GM19395 (cell line): Measurements from ENCODE around the gene ZSCAN10.

Experiments used
- ATAC-seq: cut with Tn5 transposase; IDR thresholded peaks from one replicate; pipeline ENCODE4 v1.9.1; 2021; ENCODE audit warnings: mild to moderate bottlenecking, moderate library complexity; ENCODE audit not compliant: unreplicated experiment

The ZSCAN10 gene

DNA sequence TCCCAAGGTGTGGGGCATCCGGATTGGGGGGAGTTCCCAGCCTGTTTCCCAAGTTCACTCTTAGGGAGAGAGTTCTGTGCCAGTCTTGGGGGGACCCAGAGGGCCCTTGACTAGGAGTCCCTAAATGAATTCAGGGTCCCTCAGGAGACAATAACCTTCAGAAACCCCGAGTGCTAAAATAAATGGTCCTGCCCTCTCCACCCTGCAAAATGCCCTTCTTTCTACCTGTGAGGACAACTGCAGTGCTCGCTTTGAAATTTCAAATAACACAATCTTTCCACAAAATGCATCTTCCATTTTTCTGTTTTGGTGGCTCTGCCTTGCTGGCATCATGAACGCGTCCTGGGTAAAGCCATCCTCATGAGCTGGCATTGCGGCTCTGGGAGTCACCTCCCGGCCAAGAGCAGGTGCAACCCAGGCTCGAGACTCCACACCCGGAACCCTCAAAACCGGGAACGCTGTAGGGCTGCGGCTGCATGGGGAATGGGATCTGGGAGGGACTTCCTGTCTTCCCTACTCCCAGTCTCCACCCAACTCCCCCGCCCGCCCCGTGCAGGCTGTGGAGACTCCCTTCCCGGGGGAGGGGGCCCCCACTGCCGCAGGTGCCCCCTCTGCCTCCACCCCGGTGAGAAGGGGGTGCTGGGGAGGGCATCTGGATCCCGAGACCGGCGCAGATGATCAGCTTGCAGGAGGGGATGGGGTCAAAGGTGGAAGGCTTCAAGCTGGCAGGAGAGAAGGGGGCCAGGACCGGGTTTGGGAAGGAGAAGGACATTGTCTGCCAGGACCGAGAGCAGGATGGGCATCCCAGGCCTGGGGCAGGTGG lies 13.2 kb upstream of the ZSCAN10 start, which contains the start of gene ZNF205:
Gene ZNF205, plus strand, starts transcription at position 529 of the 823 bp plus-strand sequence. CDS start 845 bp downstream, outside the sequence.
- no peak for ATAC-seq

DNA sequence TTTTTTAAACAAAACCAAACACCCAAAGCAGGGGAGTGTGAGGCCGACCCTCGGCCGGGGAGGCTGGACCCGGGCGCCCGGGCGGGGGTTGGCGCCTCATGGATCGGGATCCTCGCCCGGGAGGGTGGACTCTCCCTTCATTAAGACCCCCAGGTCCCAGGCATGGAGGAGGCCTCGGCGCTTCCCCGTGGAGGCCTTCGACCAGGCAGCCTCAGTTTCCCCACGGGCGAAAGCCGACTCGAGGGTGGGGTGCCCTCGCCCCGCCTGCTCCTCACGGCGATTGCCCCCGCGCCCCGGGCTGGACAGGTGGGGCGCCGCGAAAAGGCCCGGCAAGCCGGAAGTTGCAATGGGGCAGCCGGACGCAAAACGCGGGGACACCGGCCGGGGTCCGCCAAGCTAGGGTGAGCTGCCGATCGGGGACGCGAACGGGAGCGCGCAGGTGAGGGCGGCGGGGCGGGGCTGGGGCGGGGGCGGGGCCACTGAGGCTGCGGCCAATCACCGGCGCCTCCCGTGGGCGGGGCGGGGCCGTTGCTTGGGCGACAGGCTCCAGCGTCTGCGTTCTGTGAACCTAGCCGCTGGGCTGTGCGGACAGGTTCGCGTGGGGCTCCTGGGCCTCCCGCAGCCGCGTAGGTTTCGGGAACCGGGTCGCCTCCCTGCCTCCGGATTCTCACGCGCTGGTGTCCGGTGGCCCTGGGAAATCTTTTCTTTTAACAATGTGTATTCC lies 7.3 kb upstream of the ZSCAN10 start:
- peak; percentile 69 for ATAC-seq

DNA sequence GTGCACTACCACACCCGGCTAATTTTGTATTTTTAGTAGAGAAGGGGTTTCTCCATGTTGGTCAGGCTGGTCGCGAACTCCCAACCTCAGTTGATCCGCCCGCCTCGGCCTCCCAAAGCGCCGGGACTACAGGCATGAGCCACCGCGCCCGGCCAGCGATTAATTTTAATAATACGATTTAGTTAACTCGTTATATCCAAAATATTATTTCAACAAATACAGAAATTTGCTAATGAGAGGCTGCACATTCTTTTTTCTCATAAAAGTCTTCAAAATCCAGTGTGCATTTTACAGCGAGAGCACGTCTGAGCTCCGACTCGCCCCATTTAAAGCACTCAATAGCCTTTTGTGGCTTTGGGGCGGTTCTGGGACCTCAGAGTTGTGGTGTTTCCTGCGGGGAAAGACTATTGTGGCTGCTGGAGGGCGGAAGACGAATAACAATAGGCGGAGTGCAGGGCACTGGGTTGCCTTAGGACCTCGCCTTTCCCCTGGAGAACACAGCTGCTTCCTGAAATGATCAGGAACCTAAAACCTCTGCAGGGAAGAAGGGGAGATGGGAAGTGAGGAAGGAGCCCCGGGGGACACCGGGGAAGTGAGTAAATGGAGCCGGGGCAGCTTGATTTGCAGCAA lies 2.9 kb upstream of the ZSCAN10 start:
- ATAC-seq = no peak

DNA sequence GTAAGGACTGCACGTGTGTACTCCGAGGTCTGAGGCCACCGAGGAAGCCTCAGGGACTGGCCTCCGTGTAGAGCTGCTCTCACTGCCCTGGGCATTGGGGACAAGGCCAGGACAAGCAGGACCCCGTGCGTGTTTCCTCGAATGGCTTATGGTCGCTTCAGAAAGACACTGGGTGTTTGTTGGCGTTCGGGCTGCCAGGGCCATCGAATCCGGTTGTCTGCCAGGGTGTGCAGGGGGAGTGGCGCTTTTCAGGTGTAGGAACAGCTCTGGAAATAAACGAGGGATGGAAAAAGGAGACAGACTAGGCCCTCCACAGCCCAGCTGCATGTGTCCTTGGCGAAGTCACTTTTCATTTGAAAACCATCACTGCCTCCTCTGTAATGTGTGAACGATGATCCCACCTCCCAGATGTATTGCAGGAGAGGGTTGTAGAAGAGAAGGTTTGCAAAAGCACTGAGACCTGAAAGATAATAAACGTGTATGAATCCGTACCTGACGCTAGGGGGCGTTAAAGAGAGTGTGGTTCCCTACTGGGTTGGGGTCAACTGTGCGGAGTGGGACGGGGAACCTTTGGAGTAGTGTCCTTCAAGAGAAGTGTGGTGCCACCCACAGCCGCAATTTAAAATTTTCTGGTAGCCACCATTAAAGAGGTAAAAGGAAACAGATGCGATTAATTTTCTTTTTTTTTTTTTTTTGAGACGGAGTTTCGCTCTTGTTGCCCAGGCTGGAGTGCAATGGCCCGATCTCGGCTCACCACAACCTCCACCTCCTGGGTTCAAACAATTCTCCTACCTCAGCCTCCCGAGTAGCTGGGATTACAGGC lies 2.1 kb upstream of the ZSCAN10 start:
- no peak for ATAC-seq

DNA sequence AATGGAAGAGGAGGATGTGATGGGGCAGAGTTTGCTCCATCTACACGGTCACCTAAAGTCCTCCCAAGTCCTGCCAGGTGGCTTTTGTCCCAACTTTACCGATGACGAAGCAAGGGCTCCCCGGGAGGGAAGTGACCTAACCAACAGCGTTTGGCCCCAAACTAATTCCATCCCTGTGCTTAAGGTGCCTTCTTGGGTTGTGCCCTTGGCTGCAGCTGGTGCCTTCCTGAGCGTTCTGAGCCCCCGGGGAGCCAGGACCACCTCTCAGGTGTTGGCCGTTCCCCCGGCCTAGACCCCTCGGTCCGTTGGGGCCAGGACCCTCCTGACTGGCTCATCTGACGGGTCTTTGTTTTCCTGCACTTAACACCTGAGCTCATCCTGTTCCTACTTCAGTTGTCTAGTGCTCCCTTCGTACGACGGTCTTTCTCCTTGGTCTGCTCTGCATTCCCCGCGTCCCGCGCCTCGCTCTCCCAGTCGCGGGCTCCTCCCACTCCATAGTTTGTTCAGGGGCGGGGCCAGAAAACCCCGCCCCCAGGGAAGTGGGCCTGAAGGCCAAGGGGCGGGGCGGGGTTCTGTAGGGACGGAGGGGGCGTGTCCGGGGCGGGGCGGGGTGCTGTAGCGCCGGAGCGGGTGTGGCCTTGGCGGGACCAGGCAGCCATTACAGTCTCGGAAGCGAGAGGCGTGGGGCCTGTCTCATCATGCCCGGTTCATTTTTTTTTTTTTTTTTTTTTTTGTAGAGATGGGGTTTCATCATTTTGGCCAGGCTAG lies 822 bp upstream of the ZSCAN10 start:
- peak; percentile 65 for ATAC-seq

DNA sequence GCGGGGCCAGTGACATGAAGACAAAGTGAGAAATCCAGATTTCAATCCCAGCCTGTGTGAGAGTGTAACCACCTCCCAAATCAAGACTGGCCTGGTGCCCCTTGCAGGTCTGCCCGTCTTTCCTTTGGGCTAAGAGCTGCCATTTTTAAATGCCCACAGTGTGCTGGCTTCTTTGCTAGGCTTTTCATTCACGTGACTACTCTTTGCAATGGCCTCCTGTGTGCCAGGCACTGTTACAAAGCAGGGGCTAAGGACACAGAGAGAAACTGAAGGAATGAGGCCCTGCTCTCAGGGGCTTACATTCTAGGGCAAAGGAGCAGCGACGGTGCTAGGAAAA lies 269 bp upstream of the ZSCAN10 start:
- no peak for ATAC-seq

DNA sequence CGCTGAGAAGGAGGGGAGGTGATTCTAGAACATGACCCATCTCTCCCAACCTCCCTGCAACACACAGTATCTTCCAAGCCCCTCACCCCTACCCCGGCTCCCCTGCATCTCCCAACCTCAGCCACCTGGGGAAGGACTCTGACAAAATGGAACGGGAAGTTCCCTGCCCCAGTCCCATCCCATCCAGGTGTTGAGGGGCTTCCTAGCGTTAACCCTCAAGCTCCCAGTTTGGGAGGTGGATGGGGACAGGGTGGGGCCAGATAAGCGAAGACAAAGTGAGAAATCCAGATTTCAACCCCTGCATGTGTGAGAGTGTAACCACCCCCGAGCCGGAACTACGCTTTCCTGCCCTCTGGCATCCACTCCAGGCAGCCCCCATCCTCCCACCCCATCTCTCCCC lies 1.8 kb downstream of the ZSCAN10 start:
- no peak for ATAC-seq

DNA sequence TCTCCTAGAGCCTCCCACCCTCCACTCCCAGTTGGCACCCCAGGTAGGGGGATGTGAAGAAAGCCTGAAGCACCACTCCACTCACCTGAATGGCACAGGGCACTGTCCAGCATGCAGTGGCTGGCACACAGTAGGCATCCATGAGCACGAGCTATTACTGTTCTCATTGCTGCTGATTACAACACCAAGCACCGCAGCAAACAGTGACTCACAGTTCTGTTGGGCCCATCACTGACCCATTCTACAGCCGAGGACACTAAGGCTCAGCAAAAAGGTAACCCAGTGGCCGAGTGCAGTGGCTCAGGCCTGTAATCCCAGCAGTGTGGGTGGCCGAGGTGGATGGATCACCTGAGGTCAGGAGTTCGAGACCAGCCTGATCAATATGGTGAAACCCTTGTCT lies 2.7 kb downstream of the ZSCAN10 start:
- no peak for ATAC-seq

DNA sequence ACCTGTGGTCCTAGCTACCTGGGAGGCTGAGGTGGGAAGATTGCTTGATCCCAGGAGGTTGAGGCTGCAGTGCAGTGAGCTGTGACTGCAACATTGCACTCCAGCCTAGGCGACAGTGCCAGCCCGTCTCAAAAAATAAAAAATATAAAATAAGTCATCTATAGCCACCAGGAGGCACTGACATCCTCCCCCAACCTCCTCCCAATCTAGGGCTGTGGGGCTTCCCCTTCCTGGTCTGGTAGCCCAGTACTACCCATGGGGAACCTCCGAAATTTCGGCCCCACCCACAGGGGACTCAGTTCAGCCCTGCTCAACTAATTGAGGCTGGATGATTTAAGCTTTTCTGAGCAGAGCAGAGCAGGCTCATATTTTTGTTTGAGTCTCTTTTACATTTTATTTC lies 3.2 kb downstream of the ZSCAN10 start:
- peak; percentile 72 for ATAC-seq

DNA sequence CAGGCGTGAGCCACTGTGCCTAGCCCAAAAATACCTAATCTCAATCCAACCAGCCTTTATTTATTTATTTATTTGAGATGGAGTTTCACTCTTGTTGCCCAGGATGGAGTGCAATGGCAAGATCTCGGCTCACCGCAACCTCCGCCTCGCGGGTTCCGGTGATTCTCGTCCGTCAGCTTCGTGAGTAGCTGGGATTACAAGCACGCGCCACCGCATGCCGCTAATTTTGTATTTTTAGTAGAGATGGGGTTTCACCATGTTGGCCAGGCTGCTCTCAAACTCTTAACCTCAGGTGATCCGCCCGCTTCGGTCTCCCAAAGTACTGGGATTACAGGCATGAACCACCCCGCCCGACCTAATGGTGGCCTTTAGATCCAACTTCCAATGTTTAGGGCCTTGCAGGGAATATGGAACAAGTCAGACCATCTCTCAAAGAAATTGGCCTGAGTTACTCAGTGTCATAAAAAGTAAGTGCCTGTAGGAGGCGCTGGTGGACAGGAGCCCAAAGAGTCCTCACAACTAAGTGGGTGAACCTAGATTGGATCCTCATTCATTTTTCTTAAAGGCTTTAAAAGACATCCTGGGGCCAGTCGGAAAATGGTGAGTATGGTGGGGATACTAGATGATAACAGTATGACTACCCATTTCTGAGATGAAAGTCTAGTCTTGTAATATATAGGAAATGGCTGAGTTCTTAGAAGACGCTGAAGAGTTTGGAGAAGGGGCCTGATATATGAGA lies 4.6 kb downstream of the ZSCAN10 start:
- no peak for ATAC-seq

DNA sequence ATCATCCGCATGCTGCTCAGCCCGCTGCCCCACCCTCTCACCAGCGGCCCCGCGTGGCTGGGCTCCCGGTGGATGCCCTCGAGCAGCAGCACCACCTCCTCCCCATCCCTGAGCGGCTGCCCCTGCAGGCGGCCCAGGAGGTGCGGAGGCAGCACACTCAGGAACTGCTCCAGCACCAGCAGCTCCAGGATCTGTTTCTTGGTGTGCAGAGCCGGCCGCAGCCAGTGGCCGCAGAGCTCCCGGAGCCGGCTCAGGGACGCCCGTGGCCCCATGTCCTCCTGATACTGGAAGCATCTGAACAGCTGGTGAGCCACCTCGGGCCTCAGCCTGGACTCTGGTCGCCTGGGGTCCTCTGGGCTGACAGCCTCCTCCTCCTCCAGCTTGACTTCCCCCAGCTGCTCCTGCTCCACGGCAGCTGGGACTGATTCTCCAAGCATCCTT lies 6.6 kb downstream of the ZSCAN10 start:
- ATAC-seq = no peak

DNA sequence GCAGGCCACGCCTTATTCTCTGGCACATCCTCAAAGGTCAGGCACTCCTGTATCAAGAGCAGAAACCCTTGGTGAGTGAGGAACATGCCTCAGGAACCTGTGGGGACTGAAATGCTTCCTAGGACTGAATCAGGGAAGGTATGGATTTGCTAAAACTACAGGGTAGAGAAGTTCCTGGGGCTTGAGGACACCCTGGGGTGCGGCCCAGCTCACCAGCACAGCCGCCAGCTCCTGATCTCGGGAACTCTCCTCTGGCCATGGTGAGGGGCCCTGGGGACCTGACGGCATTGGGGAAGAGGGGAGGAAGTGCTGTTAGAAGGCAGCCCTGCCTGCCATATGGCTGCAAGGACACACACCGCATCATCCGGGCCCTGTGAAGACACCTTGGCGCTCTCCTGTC lies 7.5 kb downstream of the ZSCAN10 start:
- ATAC-seq = no peak

DNA sequence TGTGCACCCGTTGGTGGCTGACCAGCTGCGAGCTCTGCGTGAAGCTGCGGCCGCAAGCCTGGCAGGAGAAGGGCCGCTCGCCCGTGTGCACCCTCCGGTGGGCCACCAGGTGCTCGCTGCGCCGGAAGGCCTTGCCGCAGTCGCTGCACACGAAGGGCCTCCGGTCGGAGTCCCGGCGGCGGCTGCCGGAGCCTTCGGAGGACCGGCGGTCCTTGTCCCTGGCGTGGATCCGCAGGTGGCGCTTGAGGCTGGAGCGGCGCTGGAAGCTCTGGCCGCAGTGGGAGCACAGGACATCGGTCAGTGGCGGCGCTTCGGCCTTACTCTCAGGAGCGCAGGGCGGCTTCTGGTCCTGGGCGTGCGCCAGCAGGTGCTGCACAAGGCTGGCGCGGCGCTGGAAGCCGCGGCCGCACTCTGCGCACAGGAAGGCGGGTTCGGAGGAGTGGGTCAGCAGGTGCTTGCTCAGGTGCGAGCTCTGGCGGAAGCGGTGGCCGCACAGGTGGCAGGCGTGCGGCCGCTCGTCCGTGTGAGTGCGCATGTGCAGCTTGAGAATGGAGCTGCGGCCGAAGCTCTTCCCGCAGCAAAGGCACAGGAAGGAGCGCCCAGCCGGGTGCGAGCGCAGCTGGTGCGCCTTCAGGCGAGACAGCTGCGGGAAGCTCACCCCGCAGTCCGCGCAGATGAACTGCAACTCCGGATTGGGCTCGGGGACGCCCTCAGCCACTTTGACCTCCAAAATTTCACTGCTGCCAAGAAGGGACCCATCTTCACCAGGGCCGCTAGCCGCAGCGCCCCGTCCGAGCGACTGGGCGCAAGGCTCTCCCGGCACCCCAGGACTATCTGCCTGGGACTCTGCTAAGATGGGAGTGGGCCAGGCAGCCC lies 9.1 kb downstream of the ZSCAN10 start:
- no peak for ATAC-seq

DNA sequence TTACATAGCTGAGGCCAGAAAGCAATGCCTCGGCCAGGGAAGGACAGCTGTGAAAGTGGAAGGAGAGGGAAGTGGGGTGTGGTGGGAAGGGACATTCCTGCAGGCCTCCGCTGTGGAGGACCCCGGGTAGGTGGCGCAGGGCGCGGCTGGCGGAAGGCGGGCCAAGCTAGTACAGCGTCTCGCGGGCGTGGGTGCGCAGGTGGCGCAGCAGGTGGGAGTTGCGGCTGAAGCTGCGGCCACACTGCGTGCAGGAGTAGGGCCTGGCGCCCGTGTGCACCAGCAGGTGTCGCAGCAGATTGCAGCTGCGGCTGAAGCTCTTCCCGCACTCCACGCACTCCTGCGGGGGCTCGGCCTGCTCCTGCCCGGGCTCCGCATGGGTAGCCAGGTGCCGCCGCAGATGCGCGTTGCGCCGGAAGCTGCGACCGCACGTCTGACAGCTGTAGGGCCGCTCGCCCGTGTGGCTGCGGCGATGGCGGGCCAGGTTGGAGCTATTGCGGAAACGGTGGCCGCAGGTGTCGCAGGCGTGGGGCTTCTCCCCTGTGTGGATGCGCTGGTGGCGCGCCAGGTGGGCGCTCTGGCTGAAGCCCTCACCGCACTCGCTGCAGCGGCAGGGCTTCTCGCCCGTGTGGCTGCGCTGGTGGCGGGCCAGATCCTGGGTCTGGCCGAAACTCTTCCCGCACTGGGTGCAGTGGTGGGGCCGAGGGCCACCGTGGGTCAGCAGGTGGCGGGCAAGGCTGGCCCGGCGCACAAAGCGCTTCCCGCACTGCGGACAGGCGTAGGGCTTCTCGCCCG lies 10.0 kb downstream of the ZSCAN10 start:
- ATAC-seq = no peak

DNA sequence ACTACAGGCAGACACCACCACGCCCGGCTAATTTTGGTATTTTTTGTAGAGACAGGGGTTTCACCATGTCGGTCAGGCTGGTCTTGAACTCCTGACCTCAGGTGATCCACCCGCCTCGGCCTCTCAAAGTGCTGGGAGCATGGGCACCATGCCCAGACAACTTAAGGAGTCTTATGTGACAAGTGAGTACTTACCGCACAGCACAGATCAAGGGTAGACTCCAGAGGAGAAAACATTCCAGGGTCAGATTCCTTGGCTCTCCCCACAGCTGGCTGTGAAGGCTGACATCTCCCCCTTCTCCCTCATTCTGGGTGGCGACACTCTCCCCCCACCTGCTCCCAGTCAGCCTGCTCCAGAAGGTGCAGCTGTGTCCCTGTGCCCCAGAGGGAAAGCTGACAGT lies 10.6 kb downstream of the ZSCAN10 start:
- ATAC-seq = no peak

DNA sequence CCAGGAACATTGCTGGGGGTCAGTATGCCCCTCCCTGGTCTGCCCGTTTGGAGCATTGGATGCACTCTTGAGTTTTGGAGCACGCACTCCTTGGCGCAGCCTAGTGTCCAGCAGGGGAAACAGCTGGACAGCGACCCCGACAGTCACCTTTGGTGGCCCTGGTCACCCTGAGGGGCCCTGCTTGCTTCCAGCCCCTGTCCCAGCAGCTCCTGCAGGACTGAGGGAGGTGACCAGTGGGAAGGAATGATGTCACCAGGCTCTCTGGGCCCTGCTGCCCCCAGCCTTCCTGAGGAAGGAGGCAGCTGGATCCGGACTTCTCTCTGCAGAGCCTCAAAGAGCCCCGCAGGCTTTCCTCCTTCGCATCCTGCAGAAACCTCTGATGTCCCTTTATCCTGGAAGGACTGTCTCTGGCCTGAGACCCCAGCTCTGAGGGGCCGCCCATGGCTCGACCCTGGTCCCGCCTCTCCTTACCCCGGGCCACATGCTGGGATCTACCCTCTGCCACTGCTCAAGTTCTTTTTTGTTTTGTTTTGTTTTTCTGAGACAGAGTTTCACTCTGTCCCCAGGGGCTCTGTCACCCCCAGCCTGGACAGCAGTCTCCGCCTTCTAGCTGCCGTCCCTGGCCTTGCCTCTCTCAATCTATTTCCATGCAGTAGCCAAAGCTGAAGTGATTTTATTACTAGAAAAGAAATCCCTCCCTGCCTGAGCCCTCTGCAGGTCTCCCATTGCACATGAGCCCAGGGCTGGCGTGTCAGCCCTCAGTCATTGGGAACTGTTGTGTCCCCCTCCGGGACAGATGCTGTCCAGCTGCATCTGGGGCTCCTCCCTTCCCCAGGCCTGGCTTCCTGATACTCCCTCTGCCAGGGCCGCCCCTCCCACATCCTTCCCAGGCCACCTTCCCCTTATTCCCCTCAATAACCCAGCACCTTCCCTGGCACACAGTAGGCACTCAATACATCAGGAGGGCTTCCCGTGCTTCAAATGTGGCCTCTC lies 11.6 kb downstream of the ZSCAN10 start:
- no peak for ATAC-seq
